DMS79 treated with DMSO at 0.1 percent for 48 hours (cell line): ENCODE data around the gene ZNF774.
"Not testable (repeated sequence)": the region's sequence is repeated elsewhere in the genome, so short reads cannot be mapped to it uniquely, and the experiment has no call there.

Source experiments
- DNase-seq: peaks from one replicate; lab custom pipeline; 2025; lab: John Stamatoyannopoulos, UW

Gene ZNF774

GRCh38 chr15:90388462-90389380 is 36.6 kb downstream of the ZNF774 start:
- DNase-seq: no peak

- no peak for DNase-seq
Observed at GRCh38 chr15:90389513-90389912, 37.4 kb downstream of the ZNF774 start.

- no peak for DNase-seq
Observed at GRCh38 chr15:90393040-90393439, 41.0 kb downstream of the ZNF774 start.

GRCh38 chr15:90394074-90394473 is 42.0 kb downstream of the ZNF774 start:
- DNase-seq: no peak

- no peak for DNase-seq
Observed at GRCh38 chr15:90394748-90395442, 42.8 kb downstream of the ZNF774 start.

- DNase-seq: no peak
Observed at GRCh38 chr15:90396321-90396720, 44.2 kb downstream of the ZNF774 start.

GRCh38 chr15:90400005-90400758 is 48.1 kb downstream of the ZNF774 start:
- DNase-seq: no peak

- peak; percentile 70 for DNase-seq
Observed at GRCh38 chr15:90400759-90401314, 48.8 kb downstream of the ZNF774 start.

- no peak for DNase-seq
Observed at GRCh38 chr15:90401495-90401894, 49.4 kb downstream of the ZNF774 start.

GRCh38 chr15:90402223-90402622 is 50.1 kb downstream of the ZNF774 start:
- peak; percentile 2 for DNase-seq

GRCh38 chr15:90402767-90403166 is 50.7 kb downstream of the ZNF774 start:
- DNase-seq: no peak

- DNase-seq: no peak
Observed at GRCh38 chr15:90405055-90405607, 53.0 kb downstream of the ZNF774 start.

- no peak for DNase-seq
Observed at GRCh38 chr15:90407336-90407735, 55.3 kb downstream of the ZNF774 start.

GRCh38 chr15:90407871-90408317 is 55.8 kb downstream of the ZNF774 start:
- no peak for DNase-seq

- DNase-seq: no peak
Observed at GRCh38 chr15:90408657-90409056, 56.6 kb downstream of the ZNF774 start.

- DNase-seq: not testable (repeated sequence)
Observed at GRCh38 chr15:90409587-90409986, 57.5 kb downstream of the ZNF774 start.

- DNase-seq: not testable (repeated sequence)
Observed at GRCh38 chr15:90410316-90410715, 58.2 kb downstream of the ZNF774 start.

- DNase-seq: no peak
Observed at GRCh38 chr15:90411176-90411575, 59.1 kb downstream of the ZNF774 start.
